ENCODE data around the gene TCF7L1.

Gene TCF7L1

DNA sequence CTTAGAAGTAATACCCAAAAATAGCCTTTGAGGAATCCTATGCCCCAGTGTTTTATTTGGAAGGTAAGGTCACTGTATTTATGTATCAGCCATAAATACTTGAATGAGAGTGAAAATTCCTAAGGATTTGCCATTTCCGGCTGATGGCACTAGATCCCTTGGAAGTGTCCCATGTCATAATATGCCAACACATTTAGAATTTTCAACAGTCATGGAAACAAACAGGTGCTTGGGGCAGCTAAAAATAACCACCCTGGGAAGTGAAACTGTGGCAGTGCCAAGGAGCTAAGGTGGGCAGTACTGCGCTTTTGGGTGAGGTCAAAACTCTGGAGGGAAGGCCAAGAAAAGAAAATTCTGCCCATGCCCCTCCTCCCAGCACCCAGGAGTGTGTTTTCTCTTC is 80.2 kb downstream of the TCF7L1 start:
- TF ChIP-seq RAD21 (IDR thresholded peaks at IDR 0.05; ENCODE audit: low read depth), result no peak
- TF ChIP-seq, protein P1, sequence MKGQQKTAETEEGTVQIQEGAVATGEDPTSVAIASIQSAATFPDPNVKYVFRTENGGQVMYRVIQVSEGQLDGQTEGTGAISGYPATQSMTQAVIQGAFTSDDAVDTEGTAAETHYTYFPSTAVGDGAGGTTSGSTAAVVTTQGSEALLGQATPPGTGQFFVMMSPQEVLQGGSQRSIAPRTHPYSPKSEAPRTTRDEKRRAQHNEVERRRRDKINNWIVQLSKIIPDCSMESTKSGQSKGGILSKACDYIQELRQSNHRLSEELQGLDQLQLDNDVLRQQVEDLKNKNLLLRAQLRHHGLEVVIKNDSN (IDR thresholded peaks at IDR 0.05), result no peak
- no peak for TF ChIP-seq MAX (IDR thresholded peaks at IDR 0.05)
- TF ChIP-seq NFIC (IDR thresholded peaks at IDR 0.05), result no peak
- TF ChIP-seq TEAD4 (IDR thresholded peaks at IDR 0.05), result no peak
- no peak for TF ChIP-seq CEBPB (IDR thresholded peaks at IDR 0.05)
- TF ChIP-seq TAF1 (IDR thresholded peaks at IDR 0.05; ENCODE audit: low read depth), result no peak
- TF ChIP-seq ZBTB7A (IDR thresholded peaks at IDR 0.05; ENCODE audit: low read depth), result no peak
- TF ChIP-seq YY1 (IDR thresholded peaks at IDR 0.05; ENCODE audit: low read depth), result no peak
- no peak for TF ChIP-seq REST (IDR thresholded peaks at IDR 0.05; ENCODE audit: low read depth)
- no peak for TF ChIP-seq EP300 (IDR thresholded peaks at IDR 0.05; ENCODE audit: borderline replicate concordance)

- no peak for TF ChIP-seq ZBTB7A (IDR thresholded peaks at IDR 0.05; ENCODE audit: low read depth)
- TF ChIP-seq NFIC (IDR thresholded peaks at IDR 0.05), result no peak
- TF ChIP-seq CEBPB (IDR thresholded peaks at IDR 0.05), result no peak
- no peak for TF ChIP-seq YY1 (IDR thresholded peaks at IDR 0.05; ENCODE audit: low read depth)
- TF ChIP-seq EGR1 (IDR thresholded peaks at IDR 0.05), result no peak
Observed at GRCh38 chr2:85213901-85214512, 80.8 kb downstream of the TCF7L1 start.

DNA sequence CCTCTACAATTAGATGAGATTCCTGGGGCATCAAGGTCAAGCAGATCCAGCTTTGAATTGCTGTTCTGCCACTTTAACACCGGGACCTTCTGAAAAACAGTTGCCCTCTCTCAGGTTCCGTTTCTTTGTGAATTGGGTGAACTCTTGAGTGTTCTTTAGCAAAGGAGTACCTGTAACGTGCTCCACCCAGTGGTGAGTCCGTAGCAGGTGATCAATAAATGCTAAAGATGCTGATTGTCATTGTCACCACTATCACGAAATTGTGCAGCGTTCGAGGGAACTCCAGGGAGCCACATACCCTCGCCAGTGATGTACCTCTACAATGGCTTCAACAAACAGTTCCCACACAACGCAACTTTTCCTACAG is 81.9 kb downstream of the TCF7L1 start:
- TF ChIP-seq RAD21 (IDR thresholded peaks at IDR 0.05; ENCODE audit: low read depth), result 0 out of 2 replicates have a peak, but pooled peaks have one; percentile 1
- TF ChIP-seq, protein P1 (IDR thresholded peaks at IDR 0.05), result no peak

GRCh38 chr2:85215448-85216401 is 82.5 kb downstream of the TCF7L1 start:
- TF ChIP-seq MAX (IDR thresholded peaks at IDR 0.05) (no peak), EP300 (IDR thresholded peaks at IDR 0.05; ENCODE audit: borderline replicate concordance) (no peak), EGR1 (IDR thresholded peaks at IDR 0.05) (no peak), NFIC (IDR thresholded peaks at IDR 0.05) (no peak), TCF12 (IDR thresholded peaks at IDR 0.05; ENCODE audit: low read depth) (no peak), TEAD4 (IDR thresholded peaks at IDR 0.05) (no peak), REST (IDR thresholded peaks at IDR 0.05; ENCODE audit: low read depth) (no peak), CREB1 (IDR thresholded peaks at IDR 0.05; ENCODE audit: low read depth) (no peak), YY1 (IDR thresholded peaks at IDR 0.05; ENCODE audit: low read depth) (no peak), TAF1 (IDR thresholded peaks at IDR 0.05; ENCODE audit: low read depth) (no peak), ZBTB7A (IDR thresholded peaks at IDR 0.05; ENCODE audit: low read depth) (no peak), RAD21 (IDR thresholded peaks at IDR 0.05; ENCODE audit: low read depth) (no peak), CEBPB (IDR thresholded peaks at IDR 0.05) (no peak), FOXM1 (IDR thresholded peaks at IDR 0.05; ENCODE audit: borderline replicate concordance, low read depth) (no peak)
- TF ChIP-seq, protein P1 (IDR thresholded peaks at IDR 0.05), result no peak

DNA sequence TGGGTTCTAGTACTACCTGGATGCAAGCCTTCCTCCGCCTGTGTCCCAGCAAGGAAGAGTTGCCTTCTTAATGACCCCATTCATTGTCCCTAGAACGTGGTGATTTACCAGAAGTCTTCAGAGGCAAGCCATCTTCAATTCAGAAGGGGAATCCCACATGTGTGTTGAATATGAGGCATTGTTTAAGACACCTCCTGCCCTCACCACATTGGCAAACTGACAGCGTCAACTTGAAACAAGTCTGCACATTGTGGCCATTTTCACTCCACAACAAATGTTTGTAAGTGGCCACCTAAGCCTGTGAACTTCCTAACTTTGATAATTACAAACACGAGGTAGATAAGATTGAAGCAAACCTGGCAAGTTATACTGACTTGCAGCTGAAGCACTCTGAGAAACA is 83.7 kb downstream of the TCF7L1 start:
- no peak for TF ChIP-seq FOXM1 (IDR thresholded peaks at IDR 0.05; ENCODE audit: borderline replicate concordance, low read depth)
- no peak for TF ChIP-seq TCF12 (IDR thresholded peaks at IDR 0.05; ENCODE audit: low read depth)
- no peak for TF ChIP-seq TEAD4 (IDR thresholded peaks at IDR 0.05)
- TF ChIP-seq CEBPB (IDR thresholded peaks at IDR 0.05), result no peak
- TF ChIP-seq, protein P1 (IDR thresholded peaks at IDR 0.05), result no peak
- no peak for TF ChIP-seq RAD21 (IDR thresholded peaks at IDR 0.05; ENCODE audit: low read depth)
- TF ChIP-seq MAX (IDR thresholded peaks at IDR 0.05), result no peak
- no peak for TF ChIP-seq EP300 (IDR thresholded peaks at IDR 0.05; ENCODE audit: borderline replicate concordance)
